Choroid plexus epithelial cell (primary cell): ENCODE data around the gene GLDN.

Source experiments
- DNase-seq: peaks from one replicate; pipeline ENCODE4 v3.0.0-alpha.2; 2010; ENCODE audit warnings: low read depth
- H3K4me3 ChIP-seq: 2 replicates; pipeline ENCODE4 v1.5.1; 2011; ENCODE audit warnings: low read depth, mild to moderate bottlenecking, control low read depth, low read length, moderate library complexity
- CTCF ChIP-seq: conservative IDR thresholded peaks from 2 replicates; pipeline ENCODE4 v1.5.1; 2011; ENCODE audit warnings: low read depth, mild to moderate bottlenecking, control low read depth, inconsistent platforms, low read length, moderate library complexity

The GLDN gene

GRCh38 chr15:51341366-51342226 lies at the start of gene GLDN:
Gene GLDN, plus strand, starts transcription at chr15:51341655. Its CDS starts 30 bp downstream, at chr15:51341685.
- DNase-seq = peak; percentile 29

GRCh38 chr15:51298620-51299019 lies 42.8 kb upstream of the GLDN start:
- DNase-seq = no peak
- H3K4me3 ChIP-seq = no peak overlapping the region
- no peak for TF ChIP-seq CTCF

More at GRCh38 chr15:51341366-51342226, at the start of gene GLDN:
- TF ChIP-seq CTCF = no peak
- H3K4me3 ChIP-seq = peak within 1 kb of the TSS; percentile 45

- no peak for DNase-seq
- no peak for TF ChIP-seq CTCF
- no peak overlapping the region for H3K4me3 ChIP-seq
Observed at GRCh38 chr15:51299187-51300015, 42.1 kb upstream of the GLDN start.

GRCh38 chr15:51302480-51302879 lies 39.0 kb upstream of the GLDN start:
- no peak overlapping the region for H3K4me3 ChIP-seq
- TF ChIP-seq CTCF = no peak
- DNase-seq = no peak

GRCh38 chr15:51303462-51303980 lies 37.9 kb upstream of the GLDN start:
- TF ChIP-seq CTCF = no peak
- no peak overlapping the region for H3K4me3 ChIP-seq

GRCh38 chr15:51307325-51307724 lies 34.1 kb upstream of the GLDN start:
- no peak overlapping the region for H3K4me3 ChIP-seq
- DNase-seq = no peak
- TF ChIP-seq CTCF = no peak

More at GRCh38 chr15:51303462-51303980, 37.9 kb upstream of the GLDN start:
- DNase-seq = no peak
